GM21390 (cell line): ENCODE results near the gene WDR38.

Experiments
- ATAC-seq: cut with Tn5 transposase; IDR thresholded peaks from one replicate; pipeline ENCODE4 v1.9.1; 2021; ENCODE audit not compliant: unreplicated experiment

The WDR38 gene

DNA sequence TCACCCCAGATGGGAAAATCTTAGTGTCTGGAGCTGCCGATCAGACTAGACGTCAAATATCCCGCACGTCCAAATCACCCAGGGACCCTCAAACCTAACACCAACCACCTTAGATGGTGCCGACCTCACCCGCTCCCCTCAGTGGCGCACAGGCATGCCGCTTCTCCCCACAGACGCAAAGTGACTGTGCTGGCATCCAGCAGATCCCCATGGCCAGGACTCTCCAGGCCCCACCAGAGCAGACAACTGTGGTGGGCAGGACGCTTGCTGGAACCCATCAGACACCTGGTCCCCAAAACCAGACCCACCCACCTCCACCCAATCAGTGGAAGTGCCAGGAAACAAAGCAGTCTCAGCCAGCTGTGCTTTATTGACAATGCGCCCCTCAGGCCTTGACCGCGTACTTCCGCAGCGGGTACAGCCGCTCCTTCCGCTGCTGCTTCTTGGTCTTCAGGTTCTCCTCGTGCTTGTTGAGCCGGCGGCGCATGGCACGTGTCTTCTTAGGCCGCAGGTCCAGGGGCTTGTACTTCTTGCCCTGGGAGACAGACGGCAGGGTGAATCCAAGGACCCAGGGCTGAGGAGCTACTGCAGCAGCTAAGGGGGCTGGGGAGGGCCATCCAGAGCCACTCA lies 4.4 kb downstream of the WDR38 start:
- no peak for ATAC-seq

DNA sequence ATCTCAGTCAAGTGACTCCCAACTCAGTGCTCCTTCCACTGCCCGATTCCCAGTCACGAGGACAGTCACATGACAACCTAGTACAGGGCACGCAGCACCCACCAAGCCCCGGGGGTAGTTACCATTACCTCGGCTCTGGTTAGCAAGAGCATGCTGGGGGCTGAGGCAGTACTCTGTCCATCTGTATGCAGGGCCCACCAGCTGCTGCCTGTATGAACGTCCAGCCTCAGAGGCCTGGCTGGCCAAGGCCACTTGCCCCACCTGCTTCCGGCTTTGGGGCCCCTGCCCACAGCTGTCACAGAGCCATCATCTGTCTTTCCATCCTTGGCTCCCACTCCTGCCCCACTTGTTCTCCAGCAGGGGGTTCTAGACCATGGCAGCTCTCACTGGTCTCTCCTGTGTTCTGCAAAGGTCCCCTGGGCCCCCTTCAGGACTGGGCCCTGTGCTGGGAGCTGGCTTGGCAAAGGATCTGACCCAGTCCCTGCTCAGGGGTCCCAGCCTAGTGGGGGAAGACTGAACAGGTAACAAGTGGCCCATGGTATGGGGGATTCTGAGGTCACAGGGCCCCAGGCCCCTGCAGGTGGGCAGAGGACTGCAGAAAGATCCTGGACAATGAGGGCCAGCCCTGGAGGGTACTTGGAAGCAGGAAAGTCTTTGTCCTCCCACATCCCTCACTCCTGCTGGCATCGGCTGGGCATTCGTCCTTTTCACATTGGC lies 5.2 kb downstream of the WDR38 start:
- ATAC-seq, result no peak

DNA sequence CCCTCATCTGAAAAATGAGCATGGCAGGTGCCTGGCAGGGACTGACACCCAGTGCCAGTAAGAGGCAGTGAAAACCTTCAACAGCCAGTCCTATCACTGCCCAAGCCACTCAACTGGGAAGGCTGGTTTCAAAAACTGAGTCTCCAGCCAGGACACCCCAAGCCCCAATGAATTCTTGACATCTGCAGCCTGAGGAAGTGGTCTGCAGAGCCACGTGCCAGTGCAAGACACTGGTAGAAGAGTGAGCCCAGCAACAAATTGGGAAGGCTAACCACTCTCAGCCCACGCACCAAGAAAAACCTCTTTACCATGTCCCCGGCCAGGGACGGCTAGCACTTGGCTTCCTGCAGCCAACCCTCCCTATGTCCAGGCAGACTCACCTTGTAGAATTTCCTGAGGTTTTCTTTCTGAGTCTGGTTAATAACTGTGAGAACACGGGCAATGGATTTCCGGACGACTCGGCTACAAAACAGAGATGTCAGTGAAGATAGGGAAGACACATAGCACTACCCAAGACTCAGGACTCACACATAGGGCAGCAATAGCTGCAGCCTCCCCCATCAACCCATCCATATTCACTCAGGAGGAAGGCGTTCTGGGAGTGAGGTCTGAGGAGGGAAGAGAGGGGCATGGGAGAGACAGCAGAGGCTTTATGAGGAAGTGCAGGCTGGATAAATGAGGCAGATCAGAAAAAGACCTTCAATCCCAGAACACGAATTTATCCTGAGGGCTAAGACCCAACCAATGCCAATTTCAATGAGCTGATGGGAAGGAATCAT lies 6.7 kb downstream of the WDR38 start:
- ATAC-seq, result no peak

DNA sequence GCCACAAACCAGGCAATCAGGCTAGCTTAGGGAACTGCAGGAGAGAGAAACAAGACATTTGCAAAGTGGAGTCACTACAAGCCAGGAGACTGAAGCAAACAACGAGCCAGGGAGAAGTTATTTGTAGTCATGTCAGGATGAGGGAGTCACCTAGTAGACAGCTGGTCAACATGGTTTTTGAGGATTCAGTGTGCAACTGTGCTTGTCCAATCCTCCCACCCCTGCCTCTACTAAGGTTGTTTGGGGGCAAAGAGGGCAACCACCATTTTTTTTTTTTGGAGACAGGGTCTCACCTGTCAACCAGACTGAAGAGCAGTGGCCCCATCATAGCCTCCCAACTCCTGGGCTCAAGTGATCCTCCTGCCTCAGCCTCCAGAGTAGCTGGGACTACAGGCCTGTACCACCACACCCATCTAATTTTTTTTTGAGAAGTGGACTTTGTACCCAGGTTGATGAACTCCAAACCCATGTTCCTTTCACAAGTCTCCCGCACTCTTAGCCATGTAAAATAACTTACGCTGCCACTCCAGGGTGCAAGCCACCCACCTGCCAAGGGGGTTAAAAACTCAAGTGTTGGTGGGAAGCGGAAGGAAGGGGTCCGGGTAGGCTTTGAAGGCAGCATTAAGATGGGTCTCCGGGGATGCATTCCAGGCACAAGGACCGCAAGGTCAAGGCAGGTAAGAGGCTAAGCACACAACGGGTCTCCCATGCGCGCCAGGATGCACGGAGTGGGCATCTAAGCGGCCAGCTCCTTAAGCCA lies 7.5 kb downstream of the WDR38 start:
- no peak for ATAC-seq

DNA sequence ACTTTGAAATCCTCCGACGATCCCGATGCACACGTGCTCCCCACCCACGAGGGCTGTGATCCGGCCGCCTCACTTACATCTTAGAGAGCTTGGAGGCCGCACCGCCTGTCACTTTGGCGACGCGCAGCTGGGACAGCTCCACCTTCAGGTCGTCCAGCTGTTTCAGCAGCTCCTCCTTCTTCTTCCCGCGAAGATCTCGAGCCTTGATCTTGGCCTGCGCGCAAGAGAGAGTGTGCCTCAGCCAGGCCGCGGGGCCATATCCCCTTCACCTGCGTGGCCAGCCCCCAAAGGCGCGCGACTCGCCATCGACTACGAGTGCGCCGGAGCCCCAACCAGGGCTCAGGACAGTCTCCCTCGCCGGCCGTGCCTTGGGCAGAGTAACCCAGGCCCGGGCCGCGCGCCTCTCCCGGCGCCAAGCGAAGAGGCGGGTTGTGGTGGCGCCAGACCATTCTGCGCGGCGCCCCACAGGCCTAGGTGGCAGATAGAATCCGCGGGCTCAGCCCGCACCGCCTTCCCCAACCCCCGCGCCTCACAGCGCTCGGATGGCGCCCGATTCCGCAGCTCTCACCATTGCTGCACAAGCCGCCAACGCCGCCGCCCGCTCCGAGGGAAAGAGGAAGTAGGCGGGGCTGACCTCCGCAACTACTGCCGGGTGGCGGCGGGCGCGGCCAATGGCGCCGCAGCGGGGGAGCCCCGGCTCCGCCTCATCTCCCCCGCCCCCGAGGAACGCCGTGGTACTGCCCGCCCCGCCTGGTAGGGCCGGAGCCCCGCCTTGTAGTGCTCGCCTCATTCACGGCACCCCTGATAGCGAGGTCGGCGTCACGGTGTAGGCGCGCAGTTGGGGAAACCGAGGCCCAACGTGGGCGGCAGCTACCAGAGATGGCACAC lies 8.3 kb downstream of the WDR38 start, which contains the start of the genes ARPC5L and RPL35:
Gene ARPC5L (plus strand): TSS at position 789 of the 888 bp plus-strand sequence. CDS start 7,161 bp downstream, outside the sequence.
Gene RPL35 (minus strand): TSS at position 616 of the 888 bp plus-strand sequence. CDS start 45 bp downstream, at position 571.
- peak; percentile 89 for ATAC-seq

DNA sequence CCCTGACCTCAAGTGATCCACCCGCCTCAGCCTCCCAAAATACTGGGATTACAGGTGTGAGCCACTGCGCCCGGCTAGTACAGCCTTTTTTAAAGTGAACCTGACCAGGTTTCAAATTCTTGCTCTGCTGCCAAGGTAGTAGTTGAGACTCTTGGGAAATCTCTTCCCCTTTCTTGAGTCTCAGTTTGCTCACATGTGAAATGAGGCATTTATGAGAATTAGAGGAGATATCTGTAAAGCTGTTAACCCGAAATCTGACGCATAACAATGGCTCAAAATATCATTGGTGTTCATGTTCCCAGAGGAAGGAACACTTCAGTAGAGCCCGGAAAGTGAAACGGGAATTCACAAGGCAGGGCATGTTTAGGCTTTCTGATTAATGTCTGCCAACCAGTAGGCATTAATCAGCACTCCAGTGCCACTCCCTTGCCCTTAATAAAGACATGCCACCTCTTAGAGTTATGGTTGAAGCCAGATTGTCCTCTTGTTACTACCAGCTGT lies 10.2 kb downstream of the WDR38 start:
- ATAC-seq, result no peak

DNA sequence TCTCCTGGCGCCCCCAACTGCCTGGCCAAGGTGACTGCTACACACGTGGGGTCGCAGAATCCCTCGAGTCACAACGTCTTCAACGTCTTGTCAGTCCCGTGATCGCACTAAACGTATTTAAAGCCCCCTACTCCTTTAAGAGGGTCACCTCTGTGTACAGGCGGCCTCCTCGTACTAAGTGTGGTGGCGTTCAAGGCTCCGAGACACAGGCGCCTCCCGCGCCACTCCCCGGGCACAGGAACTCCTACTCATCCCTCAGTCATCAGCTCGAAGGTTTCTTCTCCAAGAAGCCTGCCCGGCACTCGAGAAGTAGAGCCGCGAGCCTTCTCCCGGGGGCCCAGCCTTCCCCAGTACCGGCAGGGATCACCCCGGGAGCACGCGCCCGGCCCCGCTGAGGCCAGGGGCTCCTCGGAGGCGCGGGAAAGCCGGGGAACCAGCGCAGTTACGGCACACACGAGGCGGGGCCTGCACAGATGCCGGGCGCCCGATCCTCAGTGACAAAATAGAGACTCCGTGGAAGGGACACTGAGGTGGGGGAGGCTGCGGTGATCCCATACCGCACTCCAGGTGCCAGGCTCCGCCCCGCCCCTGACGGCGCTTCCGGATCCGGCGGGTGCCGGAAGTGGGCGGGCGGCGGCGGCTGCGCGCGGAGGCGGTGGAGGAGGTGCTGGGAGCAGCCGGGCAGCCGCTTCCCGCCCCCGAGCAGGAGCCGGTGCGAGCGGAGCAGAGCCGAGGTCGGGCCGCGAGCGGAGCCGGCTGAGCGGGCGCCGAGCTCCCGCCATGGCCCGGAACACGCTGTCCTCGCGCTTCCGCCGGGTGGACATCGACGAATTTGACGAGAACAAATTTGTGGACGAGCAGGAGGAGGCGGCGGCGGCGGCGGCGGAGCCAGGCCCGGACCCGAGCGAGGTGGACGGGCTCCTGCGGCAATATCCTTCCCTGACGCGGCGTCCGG lies 15.5 kb downstream of the WDR38 start:
- peak; percentile 59 for ATAC-seq

DNA sequence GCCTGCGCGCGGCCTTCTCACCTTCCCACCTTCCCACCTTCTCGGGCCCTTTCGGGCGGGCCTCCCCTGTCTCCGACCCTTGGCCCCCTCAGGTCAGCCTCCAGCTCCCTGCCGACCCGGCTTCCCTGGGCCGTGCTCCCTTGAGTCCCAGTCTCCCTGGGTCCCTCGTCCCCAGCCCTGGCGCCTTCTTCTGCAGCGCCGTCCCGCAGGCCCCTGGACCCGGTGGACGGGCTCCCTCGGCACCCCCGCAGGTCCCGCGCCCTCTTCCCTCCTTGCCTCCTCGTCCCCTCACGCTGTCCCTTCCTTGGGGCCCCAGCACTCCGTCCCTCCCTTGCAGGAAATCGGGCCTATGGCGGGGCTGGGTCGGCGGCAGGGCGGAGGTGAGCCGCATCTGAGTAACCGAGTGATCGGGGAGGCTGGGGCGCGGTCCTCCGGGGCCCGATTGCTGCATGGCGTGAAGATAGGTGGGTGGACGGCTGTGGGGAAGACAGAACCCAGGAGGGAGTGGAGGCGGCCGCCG lies 16.3 kb downstream of the WDR38 start:
- ATAC-seq, result peak; percentile 3

DNA sequence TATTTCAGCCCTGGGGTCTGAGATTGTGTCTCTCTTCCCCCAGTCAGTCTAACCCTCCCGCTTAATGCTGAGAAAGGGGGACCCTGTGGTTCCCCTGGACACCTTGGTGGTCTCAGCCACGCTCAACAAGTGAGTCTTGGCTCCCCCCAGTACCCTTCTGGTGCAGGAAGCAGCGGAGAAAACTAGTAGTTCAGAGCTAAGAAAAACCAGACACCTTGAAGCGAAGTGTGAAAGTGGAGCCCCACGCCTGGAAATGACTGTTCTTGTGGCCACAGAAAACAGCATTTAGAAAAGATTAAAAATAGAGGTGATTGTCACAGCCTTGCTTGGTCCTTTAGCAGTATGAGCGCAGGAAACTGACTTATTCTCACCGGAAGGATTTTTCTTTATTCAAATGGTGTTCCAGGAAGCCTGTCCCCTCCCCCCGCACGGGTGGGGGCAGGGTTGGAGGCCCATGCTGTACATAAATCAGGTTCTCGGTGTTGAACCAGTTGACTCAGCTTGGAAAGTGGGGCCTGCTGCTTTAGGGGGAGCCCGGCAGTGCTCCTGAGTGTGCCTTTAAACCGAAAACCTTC lies 16.8 kb downstream of the WDR38 start:
- ATAC-seq, result peak; percentile 41

DNA sequence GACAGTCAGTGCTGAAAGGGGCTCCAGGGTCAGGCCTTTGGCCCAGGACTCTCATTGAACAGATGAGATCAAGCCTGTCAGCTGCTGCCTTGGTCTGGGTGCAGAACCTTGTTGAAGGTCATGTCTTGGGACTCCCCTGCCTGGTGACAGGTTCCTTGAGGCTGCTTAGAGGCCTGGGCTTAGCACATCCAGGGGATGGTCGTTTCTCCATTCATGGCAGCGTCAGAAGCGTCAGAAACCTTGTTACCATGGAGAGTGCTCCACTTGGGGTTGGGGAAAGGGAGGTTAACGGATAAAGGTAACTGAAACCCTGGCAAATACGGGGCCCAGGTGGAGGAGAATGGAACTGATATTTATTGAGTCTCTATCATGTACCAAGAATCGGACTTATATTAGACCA lies 17.5 kb downstream of the WDR38 start:
- ATAC-seq, result no peak

DNA sequence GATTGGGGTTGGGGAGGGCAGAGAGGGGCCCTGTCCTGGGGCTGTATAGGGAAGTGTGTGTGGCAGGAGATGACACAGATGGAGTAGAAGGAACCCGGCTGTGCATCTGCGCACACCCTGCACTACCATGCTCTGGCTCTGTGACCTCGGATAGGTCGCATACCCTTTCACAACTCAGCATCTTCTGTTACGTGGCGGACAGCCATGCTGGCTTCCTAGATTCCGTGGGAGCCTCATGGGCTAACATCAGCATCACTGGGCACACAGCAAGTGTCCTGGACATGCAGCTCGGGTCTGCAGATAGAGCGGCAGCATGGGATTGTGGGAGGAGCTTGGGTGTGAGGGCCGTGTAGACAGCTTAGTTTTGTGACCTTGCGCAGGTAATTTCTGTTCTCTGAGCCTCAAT lies 17.9 kb downstream of the WDR38 start:
- no peak for ATAC-seq

DNA sequence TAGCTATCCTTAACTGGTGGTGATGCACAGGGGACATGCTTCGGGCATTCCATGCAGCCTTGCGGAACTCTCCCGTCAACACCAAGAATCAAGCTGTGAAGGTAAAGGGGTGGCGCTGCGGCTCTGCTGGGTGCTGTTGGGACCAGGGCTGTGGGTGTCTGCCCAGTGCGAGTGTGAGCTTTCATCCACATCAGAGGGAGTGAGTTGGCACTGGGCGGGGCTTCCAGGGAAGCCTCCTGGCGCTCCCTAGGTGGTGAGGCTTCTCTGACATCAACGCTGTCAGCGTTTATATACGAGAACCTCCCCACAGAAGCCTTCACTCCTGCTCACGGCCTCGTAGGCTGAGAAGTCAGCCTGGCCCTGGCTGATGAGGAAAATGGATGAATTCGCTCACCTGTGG lies 20.4 kb downstream of the WDR38 start:
- no peak for ATAC-seq

DNA sequence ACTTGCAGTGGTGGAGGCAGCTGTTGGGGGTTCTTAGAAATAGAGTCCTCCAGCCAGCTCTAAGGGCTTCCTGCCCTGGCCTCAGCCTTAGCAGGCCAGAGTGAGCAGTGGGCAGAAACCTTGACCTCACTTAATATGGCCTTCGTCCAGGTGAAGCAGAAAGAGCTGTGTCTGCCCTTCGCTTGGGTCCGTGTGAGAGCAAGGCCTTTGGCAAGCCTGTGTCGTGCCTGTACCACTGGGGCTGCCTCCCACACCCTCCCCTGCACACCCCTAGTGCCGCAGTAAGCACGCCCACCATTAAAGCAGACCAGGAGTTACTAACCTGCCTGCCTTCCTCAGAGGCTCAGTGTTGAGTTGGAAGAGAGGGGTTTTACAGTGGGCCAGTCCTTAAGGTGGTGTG lies 22.2 kb downstream of the WDR38 start:
- ATAC-seq, result no peak

DNA sequence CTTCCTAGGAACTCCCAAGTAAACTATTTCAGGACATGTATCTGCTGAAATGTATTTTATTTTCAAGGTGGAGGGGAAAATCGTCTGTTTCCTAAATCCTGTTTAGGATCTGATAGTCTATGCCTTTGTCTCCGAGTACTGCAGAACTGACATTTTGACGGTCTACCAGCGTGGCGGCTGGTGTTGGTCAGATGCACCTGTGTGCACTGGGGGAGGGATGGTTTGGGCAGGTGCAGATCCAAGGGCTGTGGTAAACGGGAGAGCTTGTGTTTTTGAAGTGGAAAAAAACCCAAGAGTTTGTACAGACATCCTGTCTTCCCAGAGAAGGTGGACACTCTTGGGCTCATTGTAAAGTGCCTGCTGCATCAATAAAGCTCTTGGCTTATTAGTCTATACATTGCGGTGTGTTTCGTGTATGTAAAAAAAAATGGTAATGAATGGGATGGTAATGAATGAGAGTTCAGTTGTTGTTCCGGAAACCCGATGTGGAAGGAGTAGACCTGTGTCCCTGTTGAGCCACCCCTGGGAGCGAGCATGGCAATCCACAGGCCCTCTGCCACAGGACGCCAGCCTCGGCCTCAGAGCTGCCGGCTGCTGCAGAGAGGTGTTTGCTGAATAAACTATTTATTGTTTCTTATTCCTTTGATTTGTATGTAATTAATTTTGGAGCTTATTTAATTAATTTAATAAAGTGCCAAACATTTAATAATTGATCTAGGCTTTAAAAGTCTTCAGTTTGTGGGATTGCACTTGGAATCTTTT lies 23.9 kb downstream of the WDR38 start:
- ATAC-seq, result no peak

DNA sequence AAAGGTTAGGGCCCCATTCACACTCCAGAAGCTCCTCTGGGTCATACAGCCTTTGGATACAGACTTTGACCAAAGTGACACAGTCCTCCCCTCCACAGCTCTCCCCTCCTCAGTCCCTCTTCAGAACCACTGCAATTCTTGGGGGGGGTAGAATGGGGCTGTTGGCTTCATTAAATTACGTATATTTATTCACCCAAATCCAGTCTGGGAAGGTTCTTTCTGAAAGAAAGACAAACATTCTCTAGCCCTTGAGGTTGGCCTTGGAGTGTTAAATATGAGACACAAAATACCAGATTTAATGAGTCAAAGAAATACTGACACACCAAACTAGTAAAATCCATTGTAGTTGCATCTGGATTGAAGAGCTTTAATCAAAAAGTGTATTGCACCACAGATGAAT lies 24.8 kb downstream of the WDR38 start:
- no peak for ATAC-seq

DNA sequence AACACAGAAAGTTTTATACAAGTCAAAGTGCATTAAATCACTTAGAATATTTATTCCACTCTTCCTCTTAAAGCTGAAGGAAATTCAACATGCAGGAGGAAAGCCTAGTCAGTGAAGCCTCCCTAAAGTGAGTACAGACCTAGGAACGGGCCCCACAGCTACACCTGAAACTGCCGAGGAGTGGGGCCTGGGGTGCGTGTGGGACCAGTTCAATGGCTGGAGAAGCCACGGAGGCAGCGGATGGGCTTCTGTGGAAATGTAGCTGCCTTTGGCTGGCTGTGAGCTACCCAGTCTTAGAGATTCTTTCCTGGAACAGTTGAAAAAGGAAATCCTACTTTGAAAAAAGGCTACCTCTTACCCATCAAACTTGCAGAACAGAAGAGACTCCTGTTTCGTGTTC lies 25.3 kb downstream of the WDR38 start:
- ATAC-seq, result no peak

DNA sequence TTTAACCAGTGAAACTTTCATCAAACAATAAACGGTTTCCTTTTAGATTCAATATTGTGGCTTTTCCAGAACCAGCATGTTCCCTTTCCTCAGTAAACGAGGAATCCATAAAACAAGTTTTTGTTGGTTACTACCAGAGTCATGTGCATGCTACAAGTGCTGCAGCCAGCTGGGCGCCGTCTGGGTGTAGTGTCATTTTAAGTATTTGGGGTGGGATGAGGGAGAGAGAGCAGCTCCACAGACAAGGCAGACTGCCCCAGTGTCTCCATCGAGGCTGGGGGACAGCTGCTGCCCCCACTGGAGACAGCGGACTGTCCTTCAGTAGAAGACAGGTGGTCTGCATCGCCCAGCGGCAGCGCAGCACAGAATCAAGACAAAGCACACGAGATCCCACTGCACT lies 26.0 kb downstream of the WDR38 start:
- no peak for ATAC-seq
